Measurements from ENCODE around the gene CCDC30.
A peak's percentile ranks its signal among the peaks of the same experiment; 100 is the strongest.

The CCDC30 gene

DNA sequence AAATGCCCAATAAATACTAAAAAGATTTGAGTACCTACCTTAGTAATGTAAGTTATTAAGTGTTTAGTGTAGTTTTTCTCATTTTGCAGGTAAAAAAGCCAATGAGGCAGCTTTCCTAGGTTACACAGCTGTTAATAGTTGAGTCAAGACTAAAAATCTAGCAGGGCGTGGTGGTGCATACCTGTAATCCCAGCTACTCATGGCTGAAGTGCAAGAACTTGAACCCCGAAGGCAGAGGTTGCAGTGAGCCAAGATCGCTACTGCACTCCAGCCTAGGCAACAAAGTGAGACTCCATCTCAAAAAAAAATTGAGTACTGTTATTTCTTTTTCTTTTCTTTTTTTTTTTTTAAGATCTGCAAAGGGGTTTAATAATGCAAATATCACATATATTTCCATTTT lies 226.8 kb downstream of the CCDC30 start:
- Histone ChIP-seq H4K20me1 (ENCODE audit: insufficient read depth, low read length) (peaks cover 17% of the 10 kb centered on the region), H3K9me3 (ENCODE audit: low read length) (no peaks in the 10 kb centered on the region), H3F3A (ENCODE audit: insufficient read depth, low read length) (no peaks in the 10 kb centered on the region), H3K36me3 (ENCODE audit: insufficient read depth, low read length) (peaks cover 99% of the 10 kb centered on the region), H3K27me3 (ENCODE audit: insufficient read depth, low read length) (no peaks in the 10 kb centered on the region), H3K4me1 (ENCODE audit: insufficient read depth, low read length, severe bottlenecking) (peaks cover 67% of the 10 kb centered on the region), H3K9me2 (ENCODE audit: low read depth, low read length) (no peaks in the 10 kb centered on the region), H2AFZ (ENCODE audit: low read length) (no peak overlapping the region), H3K79me2 (ENCODE audit: insufficient read depth, low read length) (peaks cover 100% of the 10 kb centered on the region), H3K4me3 (ENCODE audit: low read depth, low read length, poor library complexity, severe bottlenecking) (no peak overlapping the region), H3K4me2 (ENCODE audit: low read length) (peak overlapping the region; percentile 88), H3K9ac (ENCODE audit: low read length) (no peak overlapping the region), H3K27ac (ENCODE audit: low read depth, low read length, poor library complexity, severe bottlenecking) (no peak overlapping the region)
- TF ChIP-seq, protein P1, sequence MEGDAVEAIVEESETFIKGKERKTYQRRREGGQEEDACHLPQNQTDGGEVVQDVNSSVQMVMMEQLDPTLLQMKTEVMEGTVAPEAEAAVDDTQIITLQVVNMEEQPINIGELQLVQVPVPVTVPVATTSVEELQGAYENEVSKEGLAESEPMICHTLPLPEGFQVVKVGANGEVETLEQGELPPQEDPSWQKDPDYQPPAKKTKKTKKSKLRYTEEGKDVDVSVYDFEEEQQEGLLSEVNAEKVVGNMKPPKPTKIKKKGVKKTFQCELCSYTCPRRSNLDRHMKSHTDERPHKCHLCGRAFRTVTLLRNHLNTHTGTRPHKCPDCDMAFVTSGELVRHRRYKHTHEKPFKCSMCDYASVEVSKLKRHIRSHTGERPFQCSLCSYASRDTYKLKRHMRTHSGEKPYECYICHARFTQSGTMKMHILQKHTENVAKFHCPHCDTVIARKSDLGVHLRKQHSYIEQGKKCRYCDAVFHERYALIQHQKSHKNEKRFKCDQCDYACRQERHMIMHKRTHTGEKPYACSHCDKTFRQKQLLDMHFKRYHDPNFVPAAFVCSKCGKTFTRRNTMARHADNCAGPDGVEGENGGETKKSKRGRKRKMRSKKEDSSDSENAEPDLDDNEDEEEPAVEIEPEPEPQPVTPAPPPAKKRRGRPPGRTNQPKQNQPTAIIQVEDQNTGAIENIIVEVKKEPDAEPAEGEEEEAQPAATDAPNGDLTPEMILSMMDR (IDR thresholded peaks at IDR 0.05; ENCODE audit: low read length): no peak
- TF ChIP-seq EZH2 (IDR thresholded peaks at IDR 0.05; ENCODE audit: borderline replicate concordance, low read length): no peak

GRCh38 chr1:42690477-42691156 lies 227.5 kb downstream of the CCDC30 start:
- TF ChIP-seq EZH2 (IDR thresholded peaks at IDR 0.05; ENCODE audit: borderline replicate concordance, low read length): no peak
- TF ChIP-seq, protein P1 (IDR thresholded peaks at IDR 0.05; ENCODE audit: low read length): no peak
- Histone ChIP-seq H3K4me1 (ENCODE audit: insufficient read depth, low read length, severe bottlenecking) (peaks cover 60% of the 10 kb centered on the region), H2AFZ (ENCODE audit: low read length) (no peak overlapping the region), H3K4me2 (ENCODE audit: low read length) (0 out of 2 replicates have a peak overlapping the region, but pooled peaks have one; percentile 14), H3F3A (ENCODE audit: insufficient read depth, low read length) (no peaks in the 10 kb centered on the region), H3K9me3 (ENCODE audit: low read length) (no peaks in the 10 kb centered on the region), H3K4me3 (ENCODE audit: low read depth, low read length, poor library complexity, severe bottlenecking) (no peak overlapping the region), H3K9me2 (ENCODE audit: low read depth, low read length) (no peaks in the 10 kb centered on the region), H3K27ac (ENCODE audit: low read depth, low read length, poor library complexity, severe bottlenecking) (no peak overlapping the region), H3K36me3 (ENCODE audit: insufficient read depth, low read length) (peaks cover 99% of the 10 kb centered on the region), H4K20me1 (ENCODE audit: insufficient read depth, low read length) (peaks cover 12% of the 10 kb centered on the region), H3K79me2 (ENCODE audit: insufficient read depth, low read length) (peaks cover 100% of the 10 kb centered on the region), H3K9ac (ENCODE audit: low read length) (no peak overlapping the region), H3K27me3 (ENCODE audit: insufficient read depth, low read length) (no peaks in the 10 kb centered on the region)

GRCh38 chr1:42691157-42691498 lies 228.0 kb downstream of the CCDC30 start:
- Histone ChIP-seq H3K9ac (ENCODE audit: low read length) (no peak overlapping the region), H3K4me3 (ENCODE audit: low read depth, low read length, poor library complexity, severe bottlenecking) (no peak overlapping the region), H3K9me2 (ENCODE audit: low read depth, low read length) (no peaks in the 10 kb centered on the region), H3K36me3 (ENCODE audit: insufficient read depth, low read length) (peaks cover 99% of the 10 kb centered on the region), H2AFZ (ENCODE audit: low read length) (no peak overlapping the region), H3K27ac (ENCODE audit: low read depth, low read length, poor library complexity, severe bottlenecking) (no peak overlapping the region), H3K27me3 (ENCODE audit: insufficient read depth, low read length) (no peaks in the 10 kb centered on the region), H3K4me1 (ENCODE audit: insufficient read depth, low read length, severe bottlenecking) (peaks cover 54% of the 10 kb centered on the region), H3K4me2 (ENCODE audit: low read length) (0 out of 2 replicates have a peak overlapping the region, but pooled peaks have one; percentile 14), H4K20me1 (ENCODE audit: insufficient read depth, low read length) (peaks cover 8% of the 10 kb centered on the region; the same call in 1 of the 2 replicates), H3K79me2 (ENCODE audit: insufficient read depth, low read length) (peaks cover 100% of the 10 kb centered on the region), H3F3A (ENCODE audit: insufficient read depth, low read length) (no peaks in the 10 kb centered on the region), H3K9me3 (ENCODE audit: low read length) (no peaks in the 10 kb centered on the region)
- no peak for TF ChIP-seq EZH2 (IDR thresholded peaks at IDR 0.05; ENCODE audit: borderline replicate concordance, low read length)
- TF ChIP-seq, protein P1 (IDR thresholded peaks at IDR 0.05; ENCODE audit: low read length): no peak

Data from OCI-LY1 (cell line).